GM23248 (cell line): ENCODE data around the gene ZNF107. TPM values are rescaled to one million over a fixed set of nuclear protein-coding genes. Genes with fewer than 3 reads are reported as not detected.

Experiments
- DNase-seq: peaks from one replicate; pipeline ENCODE4 v3.0.0-alpha.2; 2015
- H2AFZ ChIP-seq: fragments of 200-600 bp; sonication (generic); 2 replicates; pipeline ENCODE4 v1.6.1; 2016; ENCODE audit warnings: antibody characterized with exemption
- H3F3A ChIP-seq: fragments of 200-600 bp; sonication (generic); 2 replicates; pipeline ENCODE4 v1.6.1; 2016; ENCODE audit warnings: mild to moderate bottlenecking, antibody characterized with exemption, mixed run types; ENCODE audit not compliant: insufficient read depth
- H3K27ac ChIP-seq: fragments of 200-600 bp; sonication (generic); 2 replicates; pipeline ENCODE4 v1.5.1; 2016; ENCODE audit warnings: mild to moderate bottlenecking
- H3K27me3 ChIP-seq: fragments of 200-600 bp; sonication (generic); replicated peaks from 2 replicates; pipeline ENCODE4 v1.6.1; 2016; ENCODE audit warnings: mild to moderate bottlenecking; ENCODE audit not compliant: insufficient read depth
- H3K36me3 ChIP-seq: fragments of 200-600 bp; sonication (generic); 2 replicates; pipeline ENCODE4 v1.6.1; 2016; ENCODE audit warnings: low read depth, mild to moderate bottlenecking
- H3K4me1 ChIP-seq: fragments of 200-600 bp; sonication (generic); 2 replicates; pipeline ENCODE4 v1.6.1; 2016; ENCODE audit warnings: mild to moderate bottlenecking; ENCODE audit not compliant: insufficient read depth
- H3K4me2 ChIP-seq: fragments of 200-600 bp; sonication (generic); one replicate; pipeline ENCODE4 v1.6.1; 2016; ENCODE audit warnings: mild to moderate bottlenecking; ENCODE audit not compliant: unreplicated experiment
- H3K4me3 ChIP-seq: fragments of 200-600 bp; sonication (generic); 2 replicates; pipeline ENCODE4 v1.5.1; 2016; ENCODE audit warnings: mild to moderate bottlenecking
- H3K79me2 ChIP-seq: fragments of 200-600 bp; sonication (generic); 2 replicates; pipeline ENCODE4 v1.6.1; 2016; ENCODE audit warnings: mild to moderate bottlenecking; ENCODE audit not compliant: insufficient read depth
- H3K9ac ChIP-seq: fragments of 200-600 bp; sonication (generic); 2 replicates; pipeline ENCODE4 v1.6.1; 2016; ENCODE audit warnings: mild to moderate bottlenecking
- H3K9me2 ChIP-seq: fragments of 200-600 bp; sonication (generic); 2 replicates; pipeline ENCODE4 v1.6.1; 2016; ENCODE audit warnings: mixed run types, mild to moderate bottlenecking, moderate library complexity; ENCODE audit not compliant: insufficient read depth
- H3K9me3 ChIP-seq: fragments of 200-600 bp; sonication (generic); one replicate; pipeline ENCODE4 v1.6.1; 2017; ENCODE audit warnings: low read depth
- H4K20me1 ChIP-seq: fragments of 200-600 bp; sonication (generic); 2 replicates; pipeline ENCODE4 v1.6.0; 2016; ENCODE audit not compliant: insufficient read depth
- EZH2 ChIP-seq: fragments of 200-600 bp; sonication (generic); IDR thresholded peaks from 2 replicates; pipeline ENCODE4 v1.6.1; 2018; ENCODE audit warnings: antibody characterized with exemption, mild to moderate bottlenecking; ENCODE audit not compliant: insufficient read depth, poor library complexity, severe bottlenecking
- EZH2phosphoT487 ChIP-seq: fragments of 200-600 bp; sonication (generic); IDR thresholded peaks from 2 replicates; pipeline ENCODE4 v1.6.1; 2018; ENCODE audit warnings: antibody characterized with exemption, moderate library complexity, mild to moderate bottlenecking, low read depth; ENCODE audit not compliant: insufficient read depth
- WGBS, 2 experiments: methylation state at CpG; one replicate each; pipeline ENCODE4 v1.1.6; 2015 to 2017; ENCODE audit warnings: low lambda C conversion rate in 2 of 2, low coverage in 1 of 2; ENCODE audit errors: missing lambda C conversion rate in 2 of 2; 5-methylcytosine and 5-hydroxymethylcytosine counted together
- in situ Hi-C: fragments of 300-500 bp; cut with MboI; formaldehyde crosslinking; loops from 2 replicates; pipeline ENCODE4 v1.15.0; 2020
- polyA plus RNA-seq: library from polyadenylated mRNA; unstranded; fragments of >200 nt; fragmentation: Nextera tagmentation; extraction: Ambion mirVana; gene quantifications from 2 replicates; pipeline ENCODE4 v1.2.1, GENCODE V29; 2016
- total RNA-seq: library from RNA; depleted of rRNA; stranded (reverse); fragments of >200 nt; shearing (Covaris generic); gene quantifications from 2 replicates; pipeline ENCODE4 v1.2.3, GENCODE V29; 2014; rRNA removed

Gene ZNF107
- total RNA-seq (2.8 and 3.2 TPM in 2 replicates), polyA plus RNA-seq (1.6 and 2.5 TPM in 2 replicates)

DNA sequence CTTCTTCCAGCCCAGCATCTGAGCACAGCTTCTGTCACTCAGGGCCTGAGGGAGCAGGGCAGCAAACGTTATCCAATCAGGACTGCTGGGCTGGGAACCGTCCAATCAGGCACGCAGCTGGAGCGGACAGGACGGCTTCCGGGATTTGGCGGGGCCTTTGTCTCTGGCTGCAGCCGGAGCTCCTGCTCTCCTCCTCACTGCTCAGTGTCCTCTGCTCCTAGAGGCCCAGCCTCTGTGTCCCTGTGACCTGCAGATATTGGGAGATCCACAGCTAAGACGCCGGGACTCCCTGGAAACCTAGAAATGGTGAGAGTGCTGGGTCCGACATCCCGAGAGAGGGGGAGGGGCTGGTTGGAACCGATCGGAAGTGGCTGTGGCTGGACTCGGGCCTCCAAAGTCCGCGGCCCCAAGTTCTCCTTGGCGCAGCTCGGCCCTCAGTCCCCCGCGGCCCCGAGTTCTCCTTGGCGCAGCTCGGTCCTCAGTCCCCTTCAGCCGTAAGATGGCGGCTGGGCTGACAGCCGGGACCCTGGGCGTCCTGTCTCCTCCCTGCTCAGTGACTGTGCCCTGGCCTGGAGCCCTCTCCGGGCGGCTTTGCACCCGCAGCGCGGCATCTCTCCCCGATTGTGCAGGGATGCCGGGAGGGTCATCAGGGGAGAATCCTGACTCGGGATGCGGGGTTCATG is at the start of gene ZNF107:
Gene ZNF107 (plus strand): TSS at position 154 of the 683 bp plus-strand sequence. CDS start 150 bp downstream, at position 304.
- 1% methylated on average over 33 to 36 of the region's 37 CpGs for WGBS, 2 experiments
- DNase-seq, result peak; percentile 95
- in situ Hi-C loops, result no loop called here
- Histone ChIP-seq H3K9me3 (no peaks in the 10 kb centered on the region), H3K9ac (peak within 1 kb of the TSS; percentile 95), H3K4me3 (peak within 1 kb of the TSS; percentile 96), H3K4me2 (peak within 1 kb of the TSS; percentile 90), H2AFZ (peak within 1 kb of the TSS; percentile 99), H3K4me1 (peaks cover 13% of the 10 kb centered on the region), H3K79me2 (peaks cover 48% of the 10 kb centered on the region), H3F3A (no peaks in the 10 kb centered on the region), H3K27me3 (no peaks in the 10 kb centered on the region), H3K36me3 (no peaks in the 10 kb centered on the region), H4K20me1 (no peaks in the 10 kb centered on the region), H3K27ac (peak within 1 kb of the TSS; percentile 87), H3K9me2 (no peaks in the 10 kb centered on the region)
- TF ChIP-seq EZH2phosphoT487, result no peak
- TF ChIP-seq EZH2, result no peak

DNA sequence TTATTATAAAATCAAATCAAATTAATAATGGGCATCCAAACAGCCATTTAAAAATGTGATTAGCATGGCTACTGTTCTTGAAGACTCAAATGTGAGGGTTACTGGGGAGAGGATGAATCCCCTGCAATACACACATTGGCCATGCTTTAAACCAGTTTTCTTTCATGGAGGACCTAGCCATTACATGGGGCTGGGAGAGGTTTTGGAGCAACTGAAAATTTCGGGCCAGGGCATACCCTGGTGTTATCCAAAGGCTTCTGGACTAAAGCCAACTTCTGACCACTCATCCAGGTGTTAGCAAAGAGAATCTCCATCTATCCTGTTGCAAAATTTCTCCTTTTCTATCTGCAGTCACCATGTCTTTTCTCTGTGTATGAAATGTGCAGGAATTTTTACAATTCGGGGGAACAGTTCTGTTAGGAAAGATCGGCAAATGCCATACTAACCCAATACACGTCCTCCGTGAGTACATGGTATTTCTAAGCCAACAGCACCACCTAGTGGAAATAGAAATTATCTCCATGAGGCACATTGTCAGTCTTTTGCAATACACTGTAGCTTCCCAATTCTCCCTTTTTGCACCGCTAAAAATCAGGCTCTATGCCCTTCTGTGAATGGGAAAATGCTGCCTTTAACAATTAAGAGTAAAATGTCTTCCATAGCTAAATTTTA is 47.0 kb upstream of the ZNF107 start:
- 14 to 23% methylated on average over 6 of the region's 6 CpGs for WGBS, 2 experiments
- Histone ChIP-seq H3K4me3 (no peak overlapping the region), H3K9me3 (no peaks in the 10 kb centered on the region), H3K27me3 (no peaks in the 10 kb centered on the region), H3F3A (no peaks in the 10 kb centered on the region), H4K20me1 (no peaks in the 10 kb centered on the region), H3K4me2 (no peak overlapping the region), H3K27ac (no peak overlapping the region), H3K9me2 (no peaks in the 10 kb centered on the region), H2AFZ (no peak overlapping the region), H3K4me1 (no peaks in the 10 kb centered on the region), H3K36me3 (no peaks in the 10 kb centered on the region), H3K9ac (no peak overlapping the region), H3K79me2 (no peaks in the 10 kb centered on the region)
- DNase-seq, result peak; percentile 68
- no peak for TF ChIP-seq EZH2phosphoT487
- TF ChIP-seq EZH2, result no peak
- in situ Hi-C loops, result loop anchor here (25.0 kb wide), 1 partner anchor 1607 kb away; no protein-coding TSS in a partner anchor

DNA sequence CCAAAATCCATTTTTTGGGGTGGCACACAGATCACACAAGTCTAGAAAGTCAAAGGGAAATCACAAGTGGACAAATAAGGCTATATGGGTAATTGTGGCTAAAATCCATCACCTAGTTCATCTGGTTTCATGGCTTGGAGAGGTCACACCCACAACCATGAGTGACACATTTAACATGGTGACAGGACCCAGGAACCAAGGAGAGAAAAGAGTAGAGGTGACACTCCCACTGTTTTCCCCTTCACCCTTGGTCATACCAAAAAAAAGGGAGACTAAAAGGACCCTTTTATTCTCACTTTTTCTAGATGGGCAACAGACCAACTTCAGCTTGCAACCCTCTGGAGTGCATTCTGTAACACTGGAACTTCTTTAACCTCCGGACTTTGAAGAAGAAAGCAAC is 46.2 kb upstream of the ZNF107 start:
- WGBS, 2 experiments, result 32 to 36% methylated on average over 1 of the region's 1 CpG
- in situ Hi-C loops, result loop anchor here (25.0 kb wide), 1 partner anchor 1607 kb away; no protein-coding TSS in a partner anchor
- H3K4me1 ChIP-seq, result no peaks in the 10 kb centered on the region

DNA sequence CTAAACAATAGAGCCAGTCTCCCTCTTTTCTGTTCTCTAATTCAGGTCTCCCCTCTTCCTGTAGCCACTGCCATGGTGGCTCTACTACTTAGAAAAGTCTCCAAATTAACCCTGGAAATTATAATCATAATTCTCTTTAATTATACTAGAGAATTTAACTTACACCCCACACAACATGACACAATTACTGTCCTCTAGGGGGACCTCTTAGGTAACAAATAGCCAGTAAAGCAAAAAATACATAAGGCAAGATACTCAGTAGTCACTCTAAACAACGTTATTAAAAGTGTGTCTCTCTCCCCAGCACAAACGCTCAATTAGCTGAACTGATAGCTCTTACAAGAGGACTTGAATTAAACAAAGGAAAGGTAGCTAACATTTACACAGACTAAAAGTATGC is 44.3 kb upstream of the ZNF107 start:
- no peak overlapping the region for H2AFZ ChIP-seq
- in situ Hi-C loops, result loop anchor here (25.0 kb wide), 1 partner anchor 1609 kb away; no protein-coding TSS in a partner anchor

More for the DNA sequence above, 46.2 kb upstream of the ZNF107 start:
- Histone ChIP-seq H3K4me3 (no peak overlapping the region), H3K27ac (no peak overlapping the region), H2AFZ (no peak overlapping the region), H3K27me3 (no peaks in the 10 kb centered on the region), H4K20me1 (no peaks in the 10 kb centered on the region), H3K9me3 (no peaks in the 10 kb centered on the region), H3F3A (no peaks in the 10 kb centered on the region), H3K36me3 (no peaks in the 10 kb centered on the region), H3K4me2 (no peak overlapping the region), H3K9me2 (no peaks in the 10 kb centered on the region), H3K9ac (no peak overlapping the region), H3K79me2 (no peaks in the 10 kb centered on the region)
- no peak for TF ChIP-seq EZH2phosphoT487
- TF ChIP-seq EZH2, result no peak
- DNase-seq, result no peak

More for the DNA sequence above, 44.3 kb upstream of the ZNF107 start:
- TF ChIP-seq EZH2phosphoT487, result no peak
- TF ChIP-seq EZH2, result no peak
- Histone ChIP-seq H3K36me3 (no peaks in the 10 kb centered on the region), H3K9ac (no peak overlapping the region), H3K4me3 (no peak overlapping the region), H3K9me2 (no peaks in the 10 kb centered on the region), H3K27me3 (no peaks in the 10 kb centered on the region), H3F3A (no peaks in the 10 kb centered on the region), H3K4me1 (no peaks in the 10 kb centered on the region), H3K79me2 (no peaks in the 10 kb centered on the region), H3K27ac (no peak overlapping the region), H3K9me3 (no peaks in the 10 kb centered on the region), H4K20me1 (no peaks in the 10 kb centered on the region), H3K4me2 (no peak overlapping the region)
- no peak for DNase-seq
- 18 to 22% methylated on average over 2 of the region's 2 CpGs for WGBS, 2 experiments
